GM21529 (cell line): ENCODE data around the gene UBAC2.
"Not testable (repeated sequence)": the region's sequence is repeated elsewhere in the genome, so short reads cannot be mapped to it uniquely, and the experiment has no call there.

ENCODE experiments used
- ATAC-seq: cut with Tn5 transposase; IDR thresholded peaks from one replicate; pipeline ENCODE4 v1.9.1; 2021; ENCODE audit not compliant: unreplicated experiment

UBAC2 gene

GRCh38 chr13:99211421-99212035, 10.9 kb downstream of the UBAC2 start:
- ATAC-seq: no peak

- ATAC-seq: peak; percentile 93
Measured at GRCh38 chr13:99214232-99214631, 13.6 kb downstream of the UBAC2 start.

DNA sequence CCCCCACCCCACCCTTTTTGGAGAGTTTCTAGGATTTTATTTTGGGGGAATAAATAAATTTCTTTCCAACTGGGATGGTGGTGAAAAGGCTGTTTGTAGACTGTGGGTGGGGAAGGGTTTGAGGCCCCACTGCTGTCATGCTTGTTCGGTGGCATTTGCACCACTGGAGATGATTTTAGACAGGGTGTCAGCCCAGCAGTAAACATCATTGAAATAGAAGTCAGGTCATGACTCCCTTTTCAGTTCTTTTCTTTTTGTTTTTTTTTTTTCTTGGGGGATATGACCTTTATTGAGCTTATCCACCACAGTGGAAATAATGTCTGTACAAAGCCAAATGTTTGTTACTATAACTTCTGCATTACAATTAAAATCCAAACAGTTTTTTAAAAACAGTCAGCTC, 14.1 kb downstream of the UBAC2 start:
- no peak for ATAC-seq

DNA sequence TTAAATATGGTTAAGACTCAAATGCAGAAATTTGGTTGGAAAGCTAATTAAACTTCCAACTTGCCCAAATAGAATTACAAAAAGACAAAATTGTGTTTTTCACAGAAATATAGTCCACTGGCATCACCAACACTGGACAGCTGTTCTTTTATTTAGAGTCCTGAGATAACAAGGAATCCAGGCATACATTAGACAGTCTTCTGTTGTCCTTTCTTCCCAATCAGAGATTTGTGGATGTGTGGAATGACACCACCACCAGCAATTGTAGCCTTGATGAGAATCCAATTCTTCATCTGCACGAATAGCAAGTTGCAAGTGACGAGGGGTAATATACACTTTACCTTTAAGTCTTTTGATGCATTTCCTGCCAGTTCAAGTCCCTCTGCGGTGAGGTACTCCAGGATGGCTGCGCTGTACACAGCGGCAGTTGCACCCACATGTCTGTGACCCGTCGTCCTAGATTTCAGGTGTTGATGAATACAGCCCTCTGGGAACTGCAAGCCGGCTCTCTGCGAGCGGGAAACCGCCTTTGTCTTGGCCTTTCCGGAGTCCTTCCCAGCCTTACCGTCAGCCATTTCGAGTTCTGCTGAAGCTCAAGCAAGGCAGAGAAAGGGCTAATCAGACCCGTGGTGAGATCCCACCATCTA, 14.7 kb downstream of the UBAC2 start:
- ATAC-seq: no peak

DNA sequence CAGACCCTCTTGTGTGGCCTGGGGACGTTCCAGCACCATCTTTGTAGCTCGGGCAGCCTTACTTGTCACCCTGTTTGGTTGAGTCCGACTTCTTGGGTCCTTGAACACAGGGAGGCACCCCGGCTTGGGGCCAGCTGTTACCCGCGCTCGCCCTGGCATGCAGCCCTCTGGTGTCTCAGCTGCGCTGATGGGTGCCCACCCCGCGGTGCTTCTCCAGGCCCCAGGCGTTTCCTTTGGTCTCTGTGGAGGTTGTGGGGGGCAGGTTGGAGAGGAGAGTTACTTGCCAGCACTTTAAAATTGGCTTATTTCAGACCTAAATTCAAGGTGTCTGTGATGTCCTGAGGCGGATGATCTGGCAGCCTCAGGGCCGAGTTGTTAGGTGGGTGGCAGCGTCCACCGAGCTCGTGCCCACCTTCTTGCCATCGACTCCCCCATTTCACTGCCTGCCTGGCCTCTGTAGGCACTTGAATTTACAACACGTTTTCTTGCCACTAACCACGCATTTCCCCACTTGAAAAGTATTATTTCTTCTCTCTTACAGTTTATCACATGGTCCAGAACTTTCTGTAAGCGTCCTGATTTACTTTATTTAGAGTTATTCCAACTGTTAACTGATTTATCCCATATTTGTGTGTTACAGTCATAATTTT, 16.9 kb downstream of the UBAC2 start:
- ATAC-seq: no peak

DNA sequence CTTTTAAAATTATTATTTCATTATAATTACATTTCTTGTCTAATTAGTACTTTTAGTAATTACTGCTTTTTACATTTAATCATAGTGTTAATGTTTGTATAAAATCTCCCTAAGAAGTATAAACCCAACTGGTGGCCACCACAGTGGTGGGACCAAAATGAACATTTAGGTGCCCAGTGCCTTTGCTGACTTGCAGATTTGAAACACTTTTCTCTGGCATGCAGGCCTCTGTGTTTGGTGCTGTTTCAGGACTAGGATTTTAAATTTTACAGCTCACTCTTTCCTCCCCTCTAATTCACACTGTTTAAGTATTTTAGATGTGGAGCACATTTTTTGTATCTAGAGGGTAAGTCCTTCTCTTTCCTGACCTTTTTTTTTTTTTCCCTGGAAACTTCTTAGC, 17.5 kb downstream of the UBAC2 start:
- ATAC-seq: no peak

- no peak for ATAC-seq
Measured at GRCh38 chr13:99218545-99218944, 17.9 kb downstream of the UBAC2 start.

GRCh38 chr13:99218969-99219368, 18.3 kb downstream of the UBAC2 start:
- peak; percentile 36 for ATAC-seq

- no peak for ATAC-seq
Measured at GRCh38 chr13:99220199-99220935, 19.7 kb downstream of the UBAC2 start.

DNA sequence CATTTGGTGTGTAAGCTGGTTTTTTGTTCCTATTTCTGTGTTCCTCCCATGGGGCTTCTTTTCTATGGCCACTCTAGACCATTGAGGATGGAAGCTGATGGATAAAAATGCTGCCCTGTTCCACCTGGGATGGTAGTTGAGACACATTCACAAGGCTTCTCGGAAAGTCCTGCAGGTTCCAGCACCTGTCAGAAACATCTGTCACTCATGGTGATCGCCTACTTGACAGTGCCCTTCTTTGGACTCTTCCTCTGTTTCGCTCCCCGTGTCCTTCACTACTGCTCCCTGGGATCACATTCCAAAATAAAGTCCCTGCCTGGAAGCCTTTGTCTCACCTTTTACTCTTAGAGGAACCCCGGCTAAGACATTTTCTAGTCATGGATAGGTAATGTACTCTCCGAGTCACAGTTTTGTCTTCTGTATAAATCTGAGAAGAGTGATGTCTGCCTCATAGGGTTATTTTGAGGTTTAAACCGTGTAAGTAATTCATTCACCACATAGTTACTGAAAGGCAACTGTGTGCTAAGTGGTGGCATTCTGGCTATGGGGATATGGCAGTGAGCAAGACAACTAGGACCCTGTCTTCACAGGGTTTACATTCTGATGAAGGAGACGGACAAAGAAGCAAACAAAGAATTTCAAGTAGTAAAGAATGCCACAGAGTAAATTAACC, 21.0 kb downstream of the UBAC2 start:
- no peak for ATAC-seq

- no peak for ATAC-seq
Measured at GRCh38 chr13:99223587-99223986, 22.9 kb downstream of the UBAC2 start.

GRCh38 chr13:99224021-99224420, 23.4 kb downstream of the UBAC2 start:
- no peak for ATAC-seq

- no peak for ATAC-seq
Measured at GRCh38 chr13:99225078-99225477, 24.4 kb downstream of the UBAC2 start.

GRCh38 chr13:99226513-99226912, 25.9 kb downstream of the UBAC2 start:
- ATAC-seq: no peak

DNA sequence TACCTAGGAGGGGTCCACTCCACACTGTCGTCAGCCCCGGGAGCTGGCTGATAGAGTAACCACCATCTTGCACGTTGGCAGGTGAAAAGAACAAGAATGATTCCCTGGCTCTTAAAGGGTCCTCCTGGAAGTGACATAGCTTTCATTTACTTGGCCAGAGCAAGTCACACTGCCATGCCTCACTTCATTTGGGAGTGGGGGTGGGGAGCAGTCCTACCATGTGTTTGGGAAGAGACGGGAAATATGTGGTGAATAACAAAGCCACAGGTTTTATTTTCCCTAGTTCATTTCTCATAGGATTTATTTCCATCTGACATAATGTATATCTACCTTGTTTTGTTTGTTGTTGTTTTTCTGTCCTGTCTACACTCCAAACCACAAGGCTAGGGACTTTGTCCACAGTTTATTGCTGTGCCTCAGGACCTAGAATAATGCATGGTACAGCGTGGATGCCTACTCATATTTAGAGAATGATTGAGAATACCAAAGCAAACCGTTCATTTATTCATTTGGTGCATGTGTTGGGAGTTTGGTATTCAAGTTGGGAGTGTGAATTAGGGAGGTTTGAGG, 26.8 kb downstream of the UBAC2 start:
- ATAC-seq: no peak

GRCh38 chr13:99227909-99228688, 27.4 kb downstream of the UBAC2 start:
- ATAC-seq: no peak

DNA sequence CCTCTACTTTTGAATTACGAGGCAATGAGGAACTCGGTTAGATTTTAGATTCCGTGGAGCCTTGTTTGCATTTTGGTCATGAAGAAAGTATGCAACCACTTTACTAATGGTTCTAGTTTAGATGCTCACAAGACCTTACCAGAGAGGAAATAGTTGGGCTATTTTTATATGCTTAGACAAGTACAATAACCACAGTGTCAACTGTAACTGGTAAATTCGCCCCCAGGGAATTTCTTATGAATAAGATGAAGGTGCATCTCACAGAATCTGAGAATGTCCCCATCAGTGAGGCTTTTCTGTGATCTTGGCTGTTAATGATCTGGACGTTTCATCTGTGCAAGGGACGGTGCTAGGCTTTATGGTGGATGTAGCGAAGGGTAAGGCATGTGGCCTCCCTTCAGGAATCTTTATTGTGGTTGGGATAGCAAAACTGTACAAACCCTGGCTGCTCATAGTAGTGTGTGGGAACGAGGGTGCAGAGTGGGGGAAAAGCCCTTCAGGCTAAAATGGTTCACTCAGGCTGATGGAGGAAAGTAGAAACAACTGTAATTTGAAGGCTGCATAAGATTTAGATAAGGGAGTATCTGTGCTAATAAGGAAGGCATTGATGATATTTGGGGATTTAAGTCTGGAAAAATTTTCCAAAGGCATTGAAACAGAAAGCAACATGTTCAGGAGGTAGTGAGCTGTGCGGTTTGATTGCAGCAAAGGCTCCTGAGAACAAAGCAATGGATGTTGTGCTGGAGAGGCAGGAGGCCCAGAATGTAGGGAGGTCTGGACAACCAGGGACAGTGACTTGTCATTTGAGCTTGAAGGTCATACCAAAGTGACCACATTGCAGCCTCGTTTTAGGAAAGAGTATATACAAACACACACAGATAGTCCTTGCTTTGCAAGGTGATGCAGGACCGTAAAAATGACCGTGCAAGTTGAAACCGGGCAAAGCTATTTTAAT, 28.4 kb downstream of the UBAC2 start:
- ATAC-seq: peak; percentile 97

GRCh38 chr13:99230588-99230987, 29.9 kb downstream of the UBAC2 start:
- not testable (repeated sequence) for ATAC-seq

- ATAC-seq: no peak
Measured at GRCh38 chr13:99230991-99231390, 30.3 kb downstream of the UBAC2 start.
